GM18499 (cell line): Measurements from ENCODE around the gene TMEM38B.
"Not testable (repeated sequence)": the region's sequence is repeated elsewhere in the genome, so short reads cannot be mapped to it uniquely, and the experiment has no call there.

Experiments
- ATAC-seq: cut with Tn5 transposase; IDR thresholded peaks from one replicate; pipeline ENCODE4 v1.9.1; 2021; ENCODE audit warnings: moderate number of reproducible peaks; ENCODE audit not compliant: insufficient read depth, unreplicated experiment

TMEM38B gene

GRCh38 chr9:105681313-105681712, 13.0 kb upstream of the TMEM38B start:
- no peak for ATAC-seq

DNA sequence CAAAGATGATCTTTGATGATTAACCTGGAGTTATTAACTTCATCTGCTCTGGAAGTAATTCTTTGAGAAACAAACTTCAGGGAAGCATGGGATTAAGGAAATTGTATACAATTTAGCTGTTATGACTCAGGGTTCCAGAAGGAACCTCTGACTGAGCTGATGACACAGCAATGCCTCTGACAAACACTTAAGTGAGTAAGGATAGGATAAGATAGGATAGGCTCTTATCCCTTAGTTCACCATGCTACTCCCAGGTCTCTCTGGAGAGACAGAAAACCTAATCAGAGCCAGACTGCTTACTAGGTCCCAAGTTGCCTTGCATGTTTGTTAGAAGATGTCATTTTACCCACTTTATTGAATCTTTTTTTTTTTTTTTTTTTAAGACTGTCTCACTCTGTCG, 12.6 kb upstream of the TMEM38B start:
- ATAC-seq = no peak

DNA sequence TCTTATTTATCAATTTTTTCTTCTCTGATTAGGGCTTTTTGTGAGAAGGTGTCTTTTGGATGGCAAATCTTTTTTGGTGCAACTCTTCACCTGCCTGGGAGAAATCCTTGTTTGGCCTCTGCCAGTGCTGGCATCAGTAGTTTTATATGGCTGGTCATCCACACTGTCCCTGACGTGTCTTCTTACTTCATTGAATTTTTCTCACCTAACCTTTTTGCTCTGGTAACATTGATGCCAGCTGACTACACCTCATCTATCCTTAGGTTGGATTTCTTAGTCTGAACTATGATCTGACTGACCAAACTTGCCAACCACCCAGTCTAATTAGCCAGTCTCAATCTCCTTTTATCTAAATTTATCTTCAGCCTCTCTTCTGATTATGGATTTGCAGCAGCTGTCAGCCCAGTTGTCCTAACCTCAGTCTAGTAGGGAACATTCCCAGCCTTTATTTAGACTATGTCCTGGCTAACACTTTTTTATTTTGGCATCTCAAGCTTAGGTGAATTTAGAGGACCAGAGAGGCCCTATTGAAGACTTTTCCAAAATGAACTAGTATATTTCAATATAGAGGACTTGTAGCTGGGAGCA, 10.6 kb upstream of the TMEM38B start:
- ATAC-seq = no peak

DNA sequence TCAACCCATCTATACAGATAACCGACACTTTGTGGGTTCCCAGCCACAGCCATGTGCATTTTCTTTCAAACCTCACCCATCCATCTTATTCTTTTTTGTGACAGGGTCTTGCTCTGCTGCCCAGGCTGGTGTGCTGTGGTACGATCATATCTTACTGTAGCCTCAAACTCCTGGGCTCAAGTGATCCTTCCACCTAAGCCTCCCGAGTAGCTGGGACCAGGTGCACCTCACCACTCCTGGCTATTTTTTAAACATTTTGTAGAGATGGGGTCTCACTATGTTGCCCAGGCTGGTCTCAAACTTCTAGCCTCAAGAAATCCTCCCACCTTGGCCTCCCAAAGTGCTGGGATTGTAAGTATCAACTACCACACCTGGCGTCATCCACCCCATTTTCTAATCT, 7.4 kb upstream of the TMEM38B start:
- no peak for ATAC-seq

- no peak for ATAC-seq
Measured at GRCh38 chr9:105690742-105691141, 3.6 kb upstream of the TMEM38B start.

DNA sequence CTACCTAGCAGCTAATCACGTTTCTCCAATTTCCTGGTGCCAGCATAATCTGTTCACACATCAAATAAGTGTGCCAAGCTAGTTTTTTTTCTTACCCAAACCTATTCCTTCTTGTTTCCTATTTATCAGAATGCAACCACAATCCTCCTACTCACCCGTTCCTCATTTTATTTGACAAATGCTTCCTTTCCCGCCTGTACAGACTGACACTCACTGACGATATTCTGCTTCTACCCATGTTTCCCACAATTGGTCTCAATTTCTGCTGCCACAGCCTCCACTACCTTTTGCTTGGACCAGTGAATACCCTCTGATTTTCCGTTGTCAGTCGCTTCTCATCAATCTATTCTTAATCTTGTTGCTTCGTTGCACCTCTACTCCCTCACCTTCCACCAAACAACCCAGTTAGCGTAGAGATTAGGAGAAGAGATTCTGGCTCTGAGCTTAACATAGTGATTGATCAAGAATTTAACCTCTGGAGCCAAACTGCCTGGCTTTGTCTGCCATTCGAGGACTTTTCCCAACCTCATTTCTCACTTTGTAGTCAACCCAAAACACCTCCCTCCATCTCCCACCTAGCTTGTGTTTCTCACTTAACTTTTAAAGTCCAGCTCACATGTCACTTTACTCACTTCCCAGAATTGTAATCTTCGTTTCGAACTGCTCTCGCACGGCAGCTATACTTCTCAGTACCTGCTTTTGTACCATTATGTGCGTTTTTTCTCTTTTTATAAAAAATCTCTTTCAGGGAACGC, 729 bp upstream of the TMEM38B start:
- peak; percentile 26 for ATAC-seq

- ATAC-seq = peak; percentile 39
Measured at GRCh38 chr9:105694848-105695581, 674 bp downstream of the TMEM38B start.

DNA sequence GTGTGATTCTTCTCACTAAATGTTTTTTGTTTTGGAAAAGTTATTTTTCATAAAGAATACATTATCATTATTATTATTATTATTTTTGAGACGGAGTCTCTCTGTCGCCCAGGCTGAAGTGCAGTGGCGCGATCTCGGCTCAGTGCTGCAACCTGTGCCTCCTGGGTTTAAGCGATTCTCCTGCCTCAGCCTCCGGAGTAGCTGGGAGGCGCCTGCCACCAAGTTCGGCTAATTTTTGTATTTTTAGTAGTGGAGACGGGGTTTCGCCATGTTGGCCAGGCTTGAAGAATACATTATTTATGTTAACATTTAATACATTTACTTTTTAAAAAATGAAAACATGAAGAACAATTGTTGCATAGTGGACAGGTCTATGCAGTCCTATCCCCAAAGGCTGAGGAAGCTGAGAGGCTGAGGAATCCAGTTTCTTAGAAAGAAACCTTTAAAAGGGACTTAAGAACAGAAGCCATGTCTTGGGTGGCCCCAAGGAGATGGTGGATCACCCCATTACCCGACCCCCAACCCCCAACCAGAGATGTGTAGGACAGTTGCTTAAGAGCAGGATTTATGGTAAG, 2.0 kb downstream of the TMEM38B start:
- no peak for ATAC-seq

DNA sequence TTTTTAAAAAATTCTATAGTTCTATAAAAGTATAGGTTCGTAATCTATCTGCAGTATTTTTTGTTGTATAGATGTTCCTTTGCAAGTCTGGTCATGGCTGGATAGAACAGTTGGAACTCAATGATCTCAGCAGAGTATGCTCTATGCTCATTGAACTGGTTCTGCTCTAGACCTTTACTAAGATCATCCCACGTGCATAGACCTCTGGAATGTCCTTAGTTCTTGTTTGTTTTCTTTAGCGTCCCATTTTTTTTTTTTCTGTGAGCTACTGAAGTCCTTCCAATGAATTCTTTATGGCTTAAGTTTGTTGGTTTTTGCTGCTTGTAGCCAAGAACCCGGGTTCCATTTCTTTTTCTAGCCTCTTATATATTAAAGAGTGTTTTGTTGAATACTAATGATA, 3.5 kb downstream of the TMEM38B start:
- no peak for ATAC-seq

- ATAC-seq = no peak
Measured at GRCh38 chr9:105698348-105698870, 4.1 kb downstream of the TMEM38B start.

DNA sequence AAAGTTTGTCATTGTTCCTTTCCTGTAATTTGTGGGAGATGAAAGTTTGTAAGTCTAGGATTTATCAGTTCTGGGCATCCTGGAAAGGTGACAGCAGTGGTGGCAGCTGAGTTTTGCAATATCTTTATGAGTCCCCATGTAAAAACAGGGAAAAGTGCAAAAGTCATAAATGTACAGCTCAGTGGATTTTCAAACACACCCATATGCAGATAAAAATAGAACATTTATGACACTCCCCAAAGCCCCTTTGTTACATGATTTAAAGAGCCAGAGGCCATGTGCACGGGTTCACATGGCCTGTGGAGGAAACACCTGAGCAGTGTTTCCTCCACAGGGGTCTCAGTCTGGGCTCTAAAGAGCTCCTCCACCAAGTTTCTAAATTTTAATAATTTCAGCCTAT, 6.3 kb downstream of the TMEM38B start:
- no peak for ATAC-seq

DNA sequence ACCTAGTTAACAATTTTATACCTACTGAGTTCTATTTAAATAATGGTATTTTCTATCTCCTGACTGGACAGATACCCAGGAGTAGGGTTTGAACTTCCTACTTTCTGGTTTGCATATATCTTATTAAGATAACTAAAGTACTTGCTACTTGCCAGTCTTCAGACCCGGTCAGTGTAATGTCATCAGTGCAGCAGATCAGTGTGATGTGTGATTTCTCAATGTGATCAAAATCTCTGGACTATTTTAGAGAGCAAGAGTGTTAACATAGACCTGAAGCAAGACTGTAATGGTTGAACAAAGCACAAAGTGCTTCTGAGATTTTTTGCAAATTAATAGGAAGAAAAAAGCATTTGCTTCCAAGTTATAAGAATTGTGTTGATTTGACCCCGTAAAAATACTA, 6.8 kb downstream of the TMEM38B start:
- ATAC-seq = no peak

- no peak for ATAC-seq
Measured at GRCh38 chr9:105702207-105702606, 7.9 kb downstream of the TMEM38B start.

DNA sequence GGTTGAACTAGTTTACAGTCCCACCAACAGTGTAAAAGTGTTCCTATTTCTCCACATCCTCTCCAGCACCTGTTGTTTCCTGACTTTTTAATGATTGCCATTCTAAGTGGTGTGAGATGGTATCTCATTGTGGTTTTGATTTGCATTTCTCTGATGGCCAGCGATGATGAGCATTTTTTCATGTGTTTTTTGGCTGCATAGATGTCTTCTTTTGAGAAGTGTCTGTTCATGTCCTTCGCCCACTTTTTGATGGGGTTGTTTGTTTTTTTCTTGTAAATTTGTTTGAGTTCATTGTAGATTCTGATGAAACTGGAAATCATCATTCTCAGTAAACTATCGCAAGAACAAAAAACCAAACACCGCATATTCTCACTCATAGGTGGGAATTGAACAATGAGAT, 9.3 kb downstream of the TMEM38B start:
- ATAC-seq = not testable (repeated sequence)

DNA sequence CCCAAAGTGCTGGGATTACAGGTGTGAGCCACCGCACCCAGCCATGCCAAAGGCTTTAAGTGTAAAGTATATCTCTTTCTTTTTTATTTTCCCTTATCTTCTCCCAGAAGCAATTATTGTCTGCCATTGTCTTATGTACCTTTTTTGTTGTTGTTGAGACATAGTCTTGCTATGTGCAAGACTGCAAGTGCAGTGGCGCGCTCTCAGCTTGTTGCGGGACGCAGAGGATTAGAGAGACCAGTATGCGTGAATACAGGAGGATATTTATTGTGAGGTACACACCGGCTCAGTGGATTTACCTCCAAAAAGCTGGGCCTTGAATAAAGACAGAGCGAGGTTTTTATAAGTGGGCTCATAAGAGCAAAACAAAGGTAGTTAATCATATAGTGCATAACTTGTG, 11.8 kb downstream of the TMEM38B start:
- no peak for ATAC-seq

- no peak for ATAC-seq
Measured at GRCh38 chr9:105708405-105708804, 14.1 kb downstream of the TMEM38B start.

DNA sequence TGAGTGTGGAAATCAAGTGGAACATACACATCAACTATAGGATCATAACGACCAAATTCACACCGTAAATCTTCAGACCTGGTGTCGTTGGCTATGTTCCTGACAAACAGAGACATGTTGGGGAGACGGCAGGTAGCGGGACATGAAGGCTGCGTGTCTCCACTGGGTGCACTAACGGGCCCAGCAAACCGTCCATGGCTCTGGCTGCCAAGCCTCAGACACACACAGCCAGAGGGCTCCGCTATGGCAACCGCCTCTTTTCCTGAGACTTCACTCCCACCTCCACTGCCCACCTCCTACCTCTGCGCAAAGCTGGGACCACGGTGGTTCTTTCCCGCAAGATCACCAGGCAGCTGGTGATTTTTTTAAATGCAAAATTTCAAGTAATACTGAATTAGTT, 16.3 kb downstream of the TMEM38B start:
- ATAC-seq = no peak

GRCh38 chr9:105711867-105712266, 17.5 kb downstream of the TMEM38B start:
- no peak for ATAC-seq

- no peak for ATAC-seq
Measured at GRCh38 chr9:105712297-105712696, 18.0 kb downstream of the TMEM38B start.

- ATAC-seq = no peak
Measured at GRCh38 chr9:105712773-105713172, 18.4 kb downstream of the TMEM38B start.
